ENCODE data around the gene SOX21.

DNA sequence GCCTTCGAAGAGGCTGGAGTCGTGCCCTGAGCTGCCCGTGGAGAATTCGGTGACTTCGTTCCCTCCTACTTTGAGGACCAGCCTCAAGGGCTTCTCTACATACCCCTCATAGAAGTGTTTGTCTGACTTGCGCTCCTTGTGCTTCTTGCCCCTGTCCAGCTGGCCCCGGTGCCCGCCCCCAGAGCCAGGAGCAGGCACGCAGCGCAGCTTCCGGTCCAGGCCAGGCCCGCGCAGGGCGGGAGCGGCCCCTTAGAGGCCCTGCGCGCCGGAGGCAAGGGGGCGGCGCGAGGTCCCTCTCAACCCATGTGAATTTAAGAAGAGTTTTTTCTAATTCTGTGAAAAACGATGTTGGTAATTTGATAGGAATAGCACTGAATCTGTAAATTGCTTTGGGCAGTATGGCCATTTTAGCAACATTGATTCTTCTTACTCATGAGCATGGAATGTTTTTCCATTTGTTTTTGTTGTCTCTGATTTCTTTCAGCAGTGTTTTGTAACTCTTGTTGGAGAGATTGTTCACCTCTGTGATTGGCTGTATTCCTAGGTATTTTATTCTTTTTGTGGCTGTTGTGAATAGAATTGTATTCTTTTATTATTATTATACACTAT lies 46.9 kb upstream of the SOX21 start:
- TF ChIP-seq, protein P1, sequence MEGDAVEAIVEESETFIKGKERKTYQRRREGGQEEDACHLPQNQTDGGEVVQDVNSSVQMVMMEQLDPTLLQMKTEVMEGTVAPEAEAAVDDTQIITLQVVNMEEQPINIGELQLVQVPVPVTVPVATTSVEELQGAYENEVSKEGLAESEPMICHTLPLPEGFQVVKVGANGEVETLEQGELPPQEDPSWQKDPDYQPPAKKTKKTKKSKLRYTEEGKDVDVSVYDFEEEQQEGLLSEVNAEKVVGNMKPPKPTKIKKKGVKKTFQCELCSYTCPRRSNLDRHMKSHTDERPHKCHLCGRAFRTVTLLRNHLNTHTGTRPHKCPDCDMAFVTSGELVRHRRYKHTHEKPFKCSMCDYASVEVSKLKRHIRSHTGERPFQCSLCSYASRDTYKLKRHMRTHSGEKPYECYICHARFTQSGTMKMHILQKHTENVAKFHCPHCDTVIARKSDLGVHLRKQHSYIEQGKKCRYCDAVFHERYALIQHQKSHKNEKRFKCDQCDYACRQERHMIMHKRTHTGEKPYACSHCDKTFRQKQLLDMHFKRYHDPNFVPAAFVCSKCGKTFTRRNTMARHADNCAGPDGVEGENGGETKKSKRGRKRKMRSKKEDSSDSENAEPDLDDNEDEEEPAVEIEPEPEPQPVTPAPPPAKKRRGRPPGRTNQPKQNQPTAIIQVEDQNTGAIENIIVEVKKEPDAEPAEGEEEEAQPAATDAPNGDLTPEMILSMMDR (IDR thresholded peaks at IDR 0.05), result no peak
- no peak for TF ChIP-seq POLR2A (IDR thresholded peaks at IDR 0.05)
